SK-N-SH (cell line): ENCODE results near the gene SUPV3L1. TPM values are rescaled to one million over a fixed set of nuclear protein-coding genes. Genes with fewer than 3 reads are reported as not detected.

Source experiments
- CTCF ChIA-PET: fragments of 300-600, 350-600 bp; formaldehyde crosslinking; extraction: SDS; loops from one replicate; lab custom pipeline; 2021; lab: Yijun Ruan, JAX
- POLR2A ChIA-PET: fragments of 350-600 bp; sonication (Branson Sonifier 250); formaldehyde crosslinking; extraction: SDS; loops from one replicate; lab custom pipeline; 2020; ENCODE audit warnings: antibody characterized with exemption, inconsistent platforms; lab: Yijun Ruan, JAX
- DNase-seq: peaks from one replicate; pipeline ENCODE4 v3.0.0; 2012
- H2AFZ ChIP-seq: fragments of 200-600 bp; sonication (generic); 2 replicates; pipeline ENCODE4 v1.8.1; 2016; ENCODE audit warnings: antibody characterized with exemption, mild to moderate bottlenecking, low read depth
- H3F3A ChIP-seq: fragments of 200-600 bp; sonication (generic); replicated peaks from 2 replicates; pipeline ENCODE3; 2016; ENCODE audit warnings: antibody characterized with exemption, mild to moderate bottlenecking; ENCODE audit not compliant: insufficient read depth
- H3K27ac ChIP-seq, 2 experiments: fragments of 200-500 bp in 1 of 2; fragments of 200-600 bp in 1 of 2; sonication (Bioruptor generic) in 1 of 2; sonication (generic), shearing (Covaris generic) in 1 of 2; 2 replicates each; pipeline versions ENCODE4 v1.5.1 to v1.6.1; 2014 to 2016; ENCODE audit warnings: low read depth in 2 of 2, inconsistent platforms in 1 of 2, low read length in 1 of 2, mild to moderate bottlenecking in 1 of 2, mixed read lengths in 1 of 2
- H3K27me3 ChIP-seq: fragments of 200-600 bp; sonication (generic), shearing (Covaris generic); 2 replicates; pipeline ENCODE4 v1.6.1; 2016; ENCODE audit warnings: mixed run types; ENCODE audit not compliant: insufficient read depth
- H3K36me3 ChIP-seq, 2 experiments: fragments of 200-500 bp in 1 of 2; fragments of 200-600 bp in 1 of 2; sonication (Bioruptor generic) in 1 of 2; sonication (generic) in 1 of 2; replicated peaks in 1 of 2; 2 replicates each; pipeline versions ENCODE3 to v1.5.1; 2014 to 2016; ENCODE audit warnings: low read length in 1 of 2, mild to moderate bottlenecking in 1 of 2; ENCODE audit not compliant: insufficient read depth in 2 of 2, control insufficient read depth in 1 of 2
- H3K4me1 ChIP-seq, 2 experiments: fragments of 200-500 bp in 1 of 2; fragments of 200-600 bp in 1 of 2; sonication (Bioruptor generic) in 1 of 2; sonication (generic), shearing (Covaris generic) in 1 of 2; 2 replicates each; pipeline versions ENCODE4 v1.5.1 to v1.6.1; 2014 to 2016; ENCODE audit warnings: low read depth in 1 of 2, low read length in 1 of 2, mixed run types in 1 of 2; ENCODE audit not compliant: insufficient read depth in 2 of 2, control insufficient read depth in 1 of 2
- H3K4me2 ChIP-seq: fragments of 200-600 bp; sonication (generic), shearing (Covaris generic); 2 replicates; pipeline ENCODE4 v1.6.1; 2017; ENCODE audit warnings: mixed run types
- H3K4me3 ChIP-seq, 2 experiments: fragments of 200-500 bp in 1 of 2; fragments of 200-600 bp in 1 of 2; sonication (Bioruptor generic) in 1 of 2; sonication (generic), shearing (Covaris generic) in 1 of 2; 2 replicates each; pipeline versions ENCODE4 v1.5.1 to v1.8.1; 2014 to 2016; ENCODE audit warnings: low read depth in 2 of 2, inconsistent platforms in 1 of 2, low read length in 1 of 2, mild to moderate bottlenecking in 1 of 2, mixed read lengths in 1 of 2, moderate library complexity in 1 of 2
- H3K79me2 ChIP-seq: fragments of 200-600 bp; sonication (generic); 2 replicates; pipeline ENCODE4 v1.8.1; 2017; ENCODE audit warnings: mild to moderate bottlenecking; ENCODE audit not compliant: insufficient read depth
- H3K9ac ChIP-seq: fragments of 200-600 bp; sonication (generic); 2 replicates; pipeline ENCODE4 v1.6.1; 2017; ENCODE audit warnings: mixed run types
- H3K9me2 ChIP-seq: fragments of 200-600 bp; sonication (generic); 2 replicates; pipeline ENCODE4 v1.6.1; 2017; ENCODE audit warnings: mixed run types
- H3K9me3 ChIP-seq: fragments of 200-600 bp; sonication (generic); 2 replicates; pipeline ENCODE4 v1.6.1; 2017; ENCODE audit warnings: mixed run types, mild to moderate bottlenecking, moderate library complexity
- H4K20me1 ChIP-seq: fragments of 200-600 bp; sonication (generic); 2 replicates; pipeline ENCODE4 v1.6.1; 2017; ENCODE audit warnings: mild to moderate bottlenecking, mixed run types; ENCODE audit not compliant: insufficient read depth
- EP300 ChIP-seq, 2 experiments: IDR thresholded peaks; 2 replicates each; pipeline versions ENCODE4 v1.4.0 to v1.6.1; 2012; ENCODE audit warnings: borderline replicate concordance in 1 of 2, low read depth in 1 of 2, low read length in 1 of 2
- FOXJ3 ChIP-seq: sonication (generic); formaldehyde crosslinking; IDR thresholded peaks from 2 replicates; pipeline ENCODE4 v1.5.1; 2020; ENCODE audit warnings: mild to moderate bottlenecking, missing genetic modification reagents
- FOXM1 ChIP-seq: IDR thresholded peaks from 2 replicates; pipeline ENCODE4 v1.4.0; 2012; ENCODE audit warnings: low read depth, mild to moderate bottlenecking
- GATA2 ChIP-seq: sonication (generic); formaldehyde crosslinking; IDR thresholded peaks from 2 replicates; pipeline ENCODE4 v1.5.0; 2020; ENCODE audit warnings: mild to moderate bottlenecking, missing genetic modification reagents
- JUND ChIP-seq: IDR thresholded peaks from 2 replicates; pipeline ENCODE4 v1.4.0; 2012
- MAX ChIP-seq: IDR thresholded peaks from 2 replicates; pipeline ENCODE4 v1.4.0; 2012; ENCODE audit warnings: low read depth
- MEF2A ChIP-seq: IDR thresholded peaks from 2 replicates; pipeline ENCODE4 v1.4.0; 2012; ENCODE audit warnings: low read depth, borderline replicate concordance
- MXI1 ChIP-seq: IDR thresholded peaks from 2 replicates; pipeline ENCODE4 v1.6.1; 2012; ENCODE audit warnings: mild to moderate bottlenecking, low read depth, low read length, improper control_type of control experiment
- NFIC ChIP-seq: IDR thresholded peaks from 2 replicates; pipeline ENCODE4 v1.4.0; 2012; ENCODE audit warnings: borderline replicate concordance
- NRF1 ChIP-seq: IDR thresholded peaks from 2 replicates; pipeline ENCODE4 v1.6.1; 2012; ENCODE audit warnings: low read depth, mild to moderate bottlenecking, low read length
- PBX3 ChIP-seq: IDR thresholded peaks from 2 replicates; pipeline ENCODE4; 2012
- POLR2AphosphoS5 ChIP-seq: IDR thresholded peaks from 2 replicates; pipeline ENCODE4 v1.6.1; 2012; ENCODE audit warnings: low read depth, low read length
- RAD21 ChIP-seq: IDR thresholded peaks from 2 replicates; pipeline ENCODE4 v1.6.1; 2012; ENCODE audit warnings: mild to moderate bottlenecking, low read length
- RCOR1 ChIP-seq: fragments of 150-350 bp; IDR thresholded peaks from 2 replicates; pipeline ENCODE4 v1.6.1; 2017; ENCODE audit warnings: antibody characterized with exemption, low read length
- RFX5 ChIP-seq: IDR thresholded peaks from 2 replicates; pipeline ENCODE4 v1.6.1; 2012; ENCODE audit warnings: mild to moderate bottlenecking, improper control_type of control experiment, low read length
- RXRA ChIP-seq: IDR thresholded peaks from 2 replicates; pipeline ENCODE4 v1.4.0; 2012; ENCODE audit warnings: low read depth, mild to moderate bottlenecking, borderline replicate concordance
- SMC3 ChIP-seq: IDR thresholded peaks from 2 replicates; pipeline ENCODE4 v1.6.1; 2012; ENCODE audit warnings: low read depth, low read length, improper control_type of control experiment
- TCF12 ChIP-seq: IDR thresholded peaks from 2 replicates; pipeline ENCODE4 v1.4.0; 2012
- TEAD4 ChIP-seq: IDR thresholded peaks from 2 replicates; pipeline ENCODE4 v1.4.0; 2012; ENCODE audit warnings: mild to moderate bottlenecking, borderline replicate concordance; ENCODE audit not compliant: insufficient read depth
- ZBTB33 ChIP-seq: IDR thresholded peaks from 2 replicates; pipeline ENCODE4 v1.4.0; 2012; ENCODE audit warnings: low read depth, borderline replicate concordance
- WGBS: methylation state at CpG from one replicate; pipeline ENCODE4 v1.1.6; 2017; ENCODE audit warnings: low lambda C conversion rate; 5-methylcytosine and 5-hydroxymethylcytosine counted together
- polyA plus RNA-seq, 3 experiments: library from polyadenylated mRNA; depleted of rRNA; stranded (reverse); fragments of >200 nt; gene quantifications; 2 replicates each; pipeline ENCODE4 v1.2.3, GENCODE V29; 2012

Gene SUPV3L1
- polyA plus RNA-seq, 1 of the 3 experiments (the other 2 are of a cell fraction), result 19.8 TPM

- Histone ChIP-seq H3K4me1 (peaks cover 0 to 19% of the 10 kb centered on the region in 2 experiments; a peak in 1 of 4 replicates), H3K9me2 (no peaks in the 10 kb centered on the region), H4K20me1 (no peaks in the 10 kb centered on the region), H3K79me2 (no peaks in the 10 kb centered on the region), H3K4me2 (no peak overlapping the region), H3F3A (no peaks in the 10 kb centered on the region), H2AFZ (no peak overlapping the region), H3K9ac (no peak overlapping the region; the same call in 1 of the 2 replicates), H3K27ac (peak overlapping the region in 1 of 2 experiments; percentile 44; a peak in 2 of 4 replicates), H3K27me3 (no peaks in the 10 kb centered on the region), H3K36me3 (no peaks in the 10 kb centered on the region), H3K4me3 (no peak overlapping the region), H3K9me3 (no peaks in the 10 kb centered on the region)
- ChIA-PET POLR2A (no interaction called here), CTCF (interaction anchor here (1.2 to 2.0 kb wide), 3 partner anchors 8 to 192 kb away, joined by 3 to 4 read pairs (median 4); no protein-coding TSS in a partner anchor)
- TF ChIP-seq JUND (no peak), GATA2 (CRISPR knock-in tag) (no peak), EP300 (IDR thresholded peaks at IDR 0.05; ENCODE audit: borderline replicate concordance in 1 of 2, low read depth in 1 of 2, low read length in 1 of 2) (no peak), ZBTB33 (no peak), RAD21 (no peak), NRF1 (no peak), MEF2A (no peak), TEAD4 (no peak), FOXM1 (no peak), POLR2AphosphoS5 (no peak), FOXJ3 (CRISPR knock-in tag) (no peak), RFX5 (no peak), RXRA (no peak), SMC3 (no peak), MAX (no peak), MXI1 (no peak), NFIC (no peak), TCF12 (no peak), RCOR1 (no peak), PBX3 (no peak)
- DNase-seq, result no peak
- WGBS, result 78% methylated on average over 11 of the region's 11 CpGs
These were observed 36.6 kb downstream of the SUPV3L1 start for GRCh38 chr10:69216577-69217118.
